Measurements from ENCODE around the gene MID1.

- TF ChIP-seq CTCF (IDR thresholded peaks at IDR 0.05) (no peak), ZFX (IDR thresholded peaks at IDR 0.05; ENCODE audit: borderline replicate concordance) (no peak)
These were observed 176.2 kb downstream of the MID1 start for GRCh38 chrX:10444204-10444603.
